H1 (cell line): ENCODE results near the gene HOXB3. TPM values are rescaled to one million over a fixed set of nuclear protein-coding genes. Genes with fewer than 3 reads are reported as not detected.

ENCODE experiments used
- CTCF ChIA-PET: fragments of 300-600 bp; sonication (Branson Sonifier 250); formaldehyde crosslinking; loops from one replicate; lab custom pipeline; 2021; ENCODE audit not compliant: partially characterized antibody; lab: Charles Lee
- POLR2A ChIA-PET: fragments of 300-600 bp; sonication (Branson Sonifier 250); formaldehyde crosslinking; loops from one replicate; lab custom pipeline; 2021; ENCODE audit warnings: inconsistent platforms; ENCODE audit not compliant: partially characterized antibody; lab: Charles Lee
- DNase-seq, 2 experiments: peaks; one replicate each; pipeline versions ENCODE4 v3.0.0 to v3.0.0-alpha.2; 2010 to 2022; ENCODE audit warnings: low spot score in 2 of 2, low read depth in 1 of 2, mixed read lengths in 1 of 2
- FAIRE-seq: peaks from 2 replicates; lab custom pipeline; 2011; peaks lifted over from hg19 to GRCh38; lab: Jason Lieb, UNC
- H2AFZ ChIP-seq: 2 replicates; pipeline ENCODE4 v1.8.1; 2012; ENCODE audit warnings: low read length, inconsistent platforms
- H2AK5ac ChIP-seq: 2 replicates; pipeline ENCODE4 v1.6.1; 2013; ENCODE audit warnings: low read depth, low read length
- H2BK120ac ChIP-seq: replicated peaks from 2 replicates; pipeline ENCODE3; 2013; ENCODE audit warnings: low read depth, low read length, inconsistent platforms
- H2BK12ac ChIP-seq: 2 replicates; pipeline ENCODE4 v1.6.1; 2013; ENCODE audit warnings: low read depth, low read length
- H2BK15ac ChIP-seq: 2 replicates; pipeline ENCODE4 v1.6.1; 2013; ENCODE audit warnings: low read length
- H2BK20ac ChIP-seq: 2 replicates; pipeline ENCODE4 v1.6.1; 2013; ENCODE audit warnings: low read length
- H2BK5ac ChIP-seq: 2 replicates; pipeline ENCODE4 v1.6.1; 2013; ENCODE audit warnings: low read depth, low read length
- H3K14ac ChIP-seq: 2 replicates; pipeline ENCODE4 v1.6.1; 2013; ENCODE audit warnings: inconsistent platforms; ENCODE audit not compliant: insufficient read length
- H3K18ac ChIP-seq: 2 replicates; pipeline ENCODE4 v1.6.1; 2013; ENCODE audit warnings: low read length; ENCODE audit errors: extremely low read depth
- H3K23ac ChIP-seq: 2 replicates; pipeline ENCODE4 v1.6.1; 2013; ENCODE audit warnings: inconsistent platforms; ENCODE audit not compliant: insufficient read length
- H3K23me2 ChIP-seq: 2 replicates; pipeline ENCODE4 v1.6.1; 2013; ENCODE audit warnings: low read depth, low read length
- H3K27ac ChIP-seq: 2 replicates; pipeline ENCODE4 v1.6.1; 2011; ENCODE audit warnings: low read depth, low read length, inconsistent platforms
- H3K27me3 ChIP-seq, 4 experiments: replicated peaks in 1 of 4; 1 replicate in 1 of 4; 2 replicates in 3 of 4; pipeline versions ENCODE4 v1.6.1 to v1.8.1; 2011 to 2013; ENCODE audit warnings: low read length in 3 of 4, mild to moderate bottlenecking in 3 of 4, inconsistent platforms in 2 of 4, mixed read lengths in 2 of 4, moderate library complexity in 1 of 4; ENCODE audit not compliant: control insufficient read depth in 3 of 4, insufficient read depth in 3 of 4; ENCODE audit errors: extremely low read depth in 1 of 4
- H3K36me3 ChIP-seq, 4 experiments: 2 replicates each; pipeline versions ENCODE4 v1.6.1 to v1.8.1; 2011 to 2013; ENCODE audit warnings: mild to moderate bottlenecking in 4 of 4, low read length in 3 of 4, moderate library complexity in 2 of 4, control low read depth in 1 of 4, inconsistent platforms in 1 of 4; ENCODE audit not compliant: insufficient read depth in 4 of 4, control insufficient read depth in 2 of 4
- H3K4ac ChIP-seq: replicated peaks from 2 replicates; pipeline ENCODE3; 2013; ENCODE audit warnings: low read length, low read depth, mixed read lengths, inconsistent platforms; ENCODE audit not compliant: insufficient read length
- H3K4me1 ChIP-seq, 4 experiments: replicated peaks in 1 of 4; 1 replicate in 1 of 4; 2 replicates in 3 of 4; pipeline versions ENCODE4 v1.6.1 to v1.8.1; 2011 to 2013; ENCODE audit warnings: low read length in 3 of 4, inconsistent platforms in 2 of 4, mixed read lengths in 1 of 4; ENCODE audit not compliant: insufficient read depth in 4 of 4, control insufficient read depth in 3 of 4
- H3K4me2 ChIP-seq, 2 experiments: 2 replicates each; pipeline versions ENCODE4 v1.6.1 to v1.8.1; 2011 to 2013; ENCODE audit warnings: low read depth in 2 of 2, low read length in 2 of 2, control low read depth in 1 of 2, inconsistent platforms in 1 of 2, mild to moderate bottlenecking in 1 of 2; ENCODE audit not compliant: insufficient read depth in 1 of 2
- H3K4me3 ChIP-seq, 4 experiments: fragments of 200-600, 300-600 bp in 1 of 4; sonication (generic), shearing (Covaris generic), sonication (Bioruptor Twin) in 1 of 4; 2 replicates each; pipeline versions ENCODE4 v1.5.1 to v1.8.1; 2011 to 2016; ENCODE audit warnings: low read length in 4 of 4, low read depth in 3 of 4, control low read depth in 2 of 4, inconsistent platforms in 2 of 4, mild to moderate bottlenecking in 2 of 4, mixed read lengths in 1 of 4, moderate library complexity in 1 of 4; ENCODE audit not compliant: insufficient read depth in 2 of 4; ENCODE audit errors: extremely low read depth in 1 of 4
- H3K56ac ChIP-seq: replicated peaks from 2 replicates; pipeline ENCODE3; 2013; ENCODE audit warnings: low read depth, mild to moderate bottlenecking, mixed read lengths, low read length, inconsistent platforms; ENCODE audit not compliant: insufficient read length
- H3K79me1 ChIP-seq: 2 replicates; pipeline ENCODE4 v1.6.1; 2013; ENCODE audit warnings: low read depth, low read length, control low read depth
- H3K79me2 ChIP-seq, 2 experiments: 2 replicates each; pipeline versions ENCODE4 v1.6.1 to v1.8.1; 2012 to 2013; ENCODE audit warnings: low read length in 2 of 2, mild to moderate bottlenecking in 2 of 2, inconsistent platforms in 1 of 2; ENCODE audit not compliant: insufficient read depth in 2 of 2, control insufficient read depth in 1 of 2
- H3K9ac ChIP-seq, 4 experiments: replicated peaks in 1 of 4; 1 replicate in 1 of 4; 2 replicates in 3 of 4; pipeline versions ENCODE4 v1.6.1 to v1.8.1; 2011 to 2013; ENCODE audit warnings: low read depth in 3 of 4, low read length in 3 of 4, control low read depth in 2 of 4, mild to moderate bottlenecking in 2 of 4, moderate library complexity in 2 of 4, inconsistent platforms in 1 of 4; ENCODE audit errors: extremely low read depth in 1 of 4
- H3K9me3 ChIP-seq, 2 experiments: 2 replicates each; pipeline versions ENCODE4 v1.6.1 to v1.8.1; 2012 to 2013; ENCODE audit warnings: mild to moderate bottlenecking in 2 of 2, moderate library complexity in 2 of 2, control low read depth in 1 of 2, inconsistent platforms in 1 of 2, low read depth in 1 of 2, low read length in 1 of 2, mixed read lengths in 1 of 2; ENCODE audit not compliant: insufficient read depth in 2 of 2
- H4K20me1 ChIP-seq, 2 experiments: replicated peaks in 1 of 2; 2 replicates each; pipeline versions ENCODE3 to v1.8.1; 2011 to 2013; ENCODE audit warnings: inconsistent platforms in 2 of 2, low read length in 2 of 2, mild to moderate bottlenecking in 1 of 2; ENCODE audit not compliant: insufficient read depth in 2 of 2, control insufficient read depth in 1 of 2
- H4K5ac ChIP-seq: 2 replicates; pipeline ENCODE4 v1.6.1; 2013; ENCODE audit warnings: low read length, low read depth, mixed read lengths, inconsistent platforms; ENCODE audit not compliant: insufficient read length
- H4K8ac ChIP-seq: 2 replicates; pipeline ENCODE4 v1.8.0; 2013; ENCODE audit warnings: mild to moderate bottlenecking, moderate library complexity, low read length, inconsistent platforms; ENCODE audit not compliant: insufficient read depth; ENCODE audit errors: extremely low read depth
- H4K91ac ChIP-seq: replicated peaks from 2 replicates; pipeline ENCODE3; 2013; ENCODE audit warnings: low read length, mixed read lengths, inconsistent platforms; ENCODE audit not compliant: insufficient read length
- CBX8 ChIP-seq: fragments of 300-800, 300-1000 bp; sonication (generic); IDR thresholded peaks from 2 replicates; pipeline ENCODE4 v1.7.1; 2016; ENCODE audit warnings: low read depth, low read length, borderline replicate concordance
- CEBPB ChIP-seq: IDR thresholded peaks from 2 replicates; pipeline ENCODE4 v1.6.1; 2012; ENCODE audit warnings: low read depth, low read length
- CREB1 ChIP-seq: IDR thresholded peaks from 2 replicates; pipeline ENCODE4 v1.6.1; 2012; ENCODE audit warnings: inconsistent platforms
- EP300 ChIP-seq, 2 experiments: IDR thresholded peaks; 1 replicate in 1 of 2; 2 replicates in 1 of 2; pipeline ENCODE4 v1.6.1; 2011 to 2012; ENCODE audit warnings: low read depth in 2 of 2, low read length in 2 of 2, mild to moderate bottlenecking in 2 of 2, borderline replicate concordance in 1 of 2, inconsistent platforms in 1 of 2, moderate library complexity in 1 of 2
- EZH2 ChIP-seq: fragments of 200-600 bp; sonication (generic); IDR thresholded peaks from 2 replicates; pipeline ENCODE4 v1.7.1; 2012; ENCODE audit warnings: low read depth, mild to moderate bottlenecking, moderate library complexity, low read length, inconsistent platforms; ENCODE audit not compliant: severe bottlenecking
- HDAC2 ChIP-seq, 2 experiments: fragments of 300-600 bp in 1 of 2; sonication (generic) in 1 of 2; IDR thresholded peaks; 2 replicates each; pipeline ENCODE4 v1.6.1; 2011 to 2012; ENCODE audit warnings: low read depth in 2 of 2, low read length in 2 of 2, mild to moderate bottlenecking in 2 of 2, moderate library complexity in 2 of 2, borderline replicate concordance in 1 of 2, inconsistent platforms in 1 of 2
- KDM4A ChIP-seq: IDR thresholded peaks from one replicate; pipeline ENCODE4 v1.7.1; 2012; ENCODE audit warnings: low read depth, mild to moderate bottlenecking, moderate library complexity, low read length, inconsistent platforms; ENCODE audit not compliant: severe bottlenecking
- KDM5A ChIP-seq: fragments of 200-600 bp; IDR thresholded peaks from 2 replicates; pipeline ENCODE4 v1.7.1; 2012; ENCODE audit warnings: mild to moderate bottlenecking, low read length, inconsistent platforms, mixed read lengths
- MAFK ChIP-seq: IDR thresholded peaks from 2 replicates; pipeline ENCODE4 v1.6.1; 2012; ENCODE audit warnings: low read depth, mild to moderate bottlenecking, improper control_type of control experiment, low read length
- NANOG ChIP-seq: IDR thresholded peaks from 2 replicates; pipeline ENCODE4 v1.6.1; 2011; ENCODE audit warnings: low read length, low read depth, mild to moderate bottlenecking, inconsistent platforms; ENCODE audit not compliant: insufficient read depth, poor library complexity, severe bottlenecking
- POLR2A ChIP-seq, 2 experiments: IDR thresholded peaks; 1 replicate in 1 of 2; 2 replicates in 1 of 2; pipeline ENCODE4 v1.6.1; 2011; ENCODE audit warnings: low read depth in 2 of 2, low read length in 2 of 2, mild to moderate bottlenecking in 2 of 2; ENCODE audit errors: control extremely low read depth in 1 of 2
- SIX5 ChIP-seq: IDR thresholded peaks from 2 replicates; pipeline ENCODE4 v1.6.1; 2011; ENCODE audit warnings: mild to moderate bottlenecking, low read depth, low read length
- SUZ12 ChIP-seq: fragments of 200-600 bp; sonication (generic); IDR thresholded peaks from 2 replicates; pipeline ENCODE4 v1.6.1; 2012; ENCODE audit warnings: mild to moderate bottlenecking, inconsistent platforms, low read length, moderate library complexity, mixed read lengths
- WGBS, 2 experiments: shearing (Covaris generic) in 1 of 2; methylation state at CpG; one replicate each; pipeline versions ENCODE4 v1.1.6 to v1.1.7; 2013 to 2015; ENCODE audit warnings: low lambda C conversion rate in 2 of 2, mixed read lengths in 2 of 2, inconsistent platforms in 1 of 2, low coverage in 1 of 2, missing lambda C conversion rate in 1 of 2; ENCODE audit not compliant: insufficient replicate concordance in 2 of 2, insufficient coverage in 1 of 2, insufficient read length in 1 of 2; ENCODE audit errors: extremely low coverage in 1 of 2, missing lambda C conversion rate in 1 of 2; 5-methylcytosine and 5-hydroxymethylcytosine counted together
- polyA plus RNA-seq, 7 experiments: library from polyadenylated mRNA; depleted of rRNA in 3 of 7; stranded (reverse) in 5 of 7; unstranded in 2 of 7; fragments of >200 nt in 5 of 7; fragments of 200-250 nt in 2 of 7; gene quantifications; 1 replicate in 5 of 7; 2 replicates in 1 of 7; 4 replicates in 1 of 7; pipeline versions ENCODE4 v1.2.1 to v1.2.3, GENCODE V29; 2011 to 2013; ENCODE audit warnings: missing spikeins in 2 of 7, mixed read lengths in 2 of 7
- total RNA-seq: library from RNA; stranded (reverse); fragmentation: NEBNext Ultra II Directional; extraction: Animal tissue kit (Norgen Biotek cat#: 25700); gene quantifications from 2 replicates; pipeline ENCODE4 v1.2.1, GENCODE V29; 2021

HOXB3 gene
- total and polyA plus RNA-seq, 2 of the 8 experiments (the other 6 are each of a cell fraction or from before 2014, with no cell fraction given), result not detected

DNA sequence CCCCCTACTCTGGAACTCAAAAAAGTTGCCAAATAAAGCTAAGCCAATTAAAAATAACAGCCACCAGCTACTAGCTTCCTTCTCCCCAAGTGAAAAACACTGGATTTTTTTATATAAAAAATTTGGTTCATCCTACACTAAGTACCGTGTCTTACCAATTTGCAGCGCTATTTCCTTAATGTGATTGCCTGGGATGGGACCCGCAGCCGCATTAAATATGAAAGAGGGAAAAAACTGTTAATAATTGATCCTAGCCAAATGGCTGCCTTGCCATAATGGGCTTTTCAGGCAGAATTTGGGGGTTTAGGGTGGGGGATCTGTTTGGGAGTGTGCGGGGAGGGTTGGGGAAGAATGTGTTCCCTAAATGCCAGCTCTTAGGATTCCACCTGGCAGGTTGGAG, 34.1 kb upstream of the HOXB3 start:
- H3K23me2 ChIP-seq, result no peaks in the 10 kb centered on the region; the same call in 1 of the 2 replicates
- H3K36me3 ChIP-seq, result peaks cover 0 to 13% (median 0%) of the 10 kb centered on the region in 4 experiments; a peak in 1 of 8 replicates
- DNase-seq, result no peak
- H4K8ac ChIP-seq, result no peak overlapping the region
- H3K18ac ChIP-seq, result no peak overlapping the region
- ChIA-PET CTCF (interaction anchor here (0.6 to 4.4 kb wide), 9 partner anchors 9 to 1597 kb away, joined by 3 to 21 read pairs (median 3); partner anchors contain the start of genes HOXB5 and HOXB8), POLR2A (interaction anchor here (1.9 kb wide), 1 partner anchor 36 kb away, joined by 4 read pairs; no protein-coding TSS in a partner anchor)
- no peak overlapping the region for H3K27ac ChIP-seq
- WGBS, 2 experiments, result 26% methylated on average over 5 of the region's 5 CpGs; no CpG with 5 or more reads in 1 of the 2 experiments
- H4K91ac ChIP-seq, result no peak overlapping the region
- H2AFZ ChIP-seq, result no peak overlapping the region
- H3K56ac ChIP-seq, result no peak overlapping the region
- peaks cover 99 to 100% (median 100%) of the 10 kb centered on the region in 4 experiments for H3K27me3 ChIP-seq
- H3K4me2 ChIP-seq, result no peak overlapping the region; a peak in 1 of 4 replicates
- peaks cover 0 to 12% (median 7%) of the 10 kb centered on the region in 4 experiments; a peak in 6 of 7 replicates for H3K4me1 ChIP-seq
- H2BK5ac ChIP-seq, result no peak overlapping the region
- H3K23ac ChIP-seq, result no peak overlapping the region
- peaks cover 34 to 46% of the 10 kb centered on the region in 2 experiments for H4K20me1 ChIP-seq
- H2AK5ac ChIP-seq, result no peak overlapping the region
- H3K4me3 ChIP-seq, result no peak overlapping the region
- H2BK120ac ChIP-seq, result no peak overlapping the region
- FAIRE-seq, result no peak
- H3K14ac ChIP-seq, result no peak overlapping the region
- no peaks in the 10 kb centered on the region for H3K9me3 ChIP-seq
- H3K9ac ChIP-seq, result no peak overlapping the region
- H2BK20ac ChIP-seq, result no peak overlapping the region
- H3K79me1 ChIP-seq, result no peaks in the 10 kb centered on the region
- no peak overlapping the region for H4K5ac ChIP-seq
- no peak overlapping the region for H2BK15ac ChIP-seq
- H3K79me2 ChIP-seq, result no peaks in the 10 kb centered on the region
- no peak overlapping the region for H2BK12ac ChIP-seq
- no peak overlapping the region for H3K4ac ChIP-seq
- TF ChIP-seq SIX5 (no peak), POLR2A (IDR thresholded peaks at IDR 0.05; ENCODE audit: control extremely low read depth in 1 of 2, low read depth in 2 of 2, low read length in 2 of 2) (no peak), EP300 (IDR thresholded peaks at IDR 0.05; ENCODE audit: borderline replicate concordance in 1 of 2, low read depth in 2 of 2, low read length in 2 of 2) (no peak), KDM5A (no peak), KDM4A (no peak), MAFK (no peak), EZH2 (no peak), CBX8 (no peak), NANOG (no peak), HDAC2 (IDR thresholded peaks at IDR 0.05; ENCODE audit: borderline replicate concordance in 1 of 2, low read depth in 2 of 2, low read length in 2 of 2) (no peak), CEBPB (no peak), CREB1 (no peak), SUZ12 (no peak)
